ENCODE results near the gene SELENOT.
"Not testable (repeated sequence)": the region's sequence is repeated elsewhere in the genome, so short reads cannot be mapped to it uniquely, and the experiment has no call there.

SELENOT gene, protein sequence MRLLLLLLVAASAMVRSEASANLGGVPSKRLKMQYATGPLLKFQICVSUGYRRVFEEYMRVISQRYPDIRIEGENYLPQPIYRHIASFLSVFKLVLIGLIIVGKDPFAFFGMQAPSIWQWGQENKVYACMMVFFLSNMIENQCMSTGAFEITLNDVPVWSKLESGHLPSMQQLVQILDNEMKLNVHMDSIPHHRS

DNA sequence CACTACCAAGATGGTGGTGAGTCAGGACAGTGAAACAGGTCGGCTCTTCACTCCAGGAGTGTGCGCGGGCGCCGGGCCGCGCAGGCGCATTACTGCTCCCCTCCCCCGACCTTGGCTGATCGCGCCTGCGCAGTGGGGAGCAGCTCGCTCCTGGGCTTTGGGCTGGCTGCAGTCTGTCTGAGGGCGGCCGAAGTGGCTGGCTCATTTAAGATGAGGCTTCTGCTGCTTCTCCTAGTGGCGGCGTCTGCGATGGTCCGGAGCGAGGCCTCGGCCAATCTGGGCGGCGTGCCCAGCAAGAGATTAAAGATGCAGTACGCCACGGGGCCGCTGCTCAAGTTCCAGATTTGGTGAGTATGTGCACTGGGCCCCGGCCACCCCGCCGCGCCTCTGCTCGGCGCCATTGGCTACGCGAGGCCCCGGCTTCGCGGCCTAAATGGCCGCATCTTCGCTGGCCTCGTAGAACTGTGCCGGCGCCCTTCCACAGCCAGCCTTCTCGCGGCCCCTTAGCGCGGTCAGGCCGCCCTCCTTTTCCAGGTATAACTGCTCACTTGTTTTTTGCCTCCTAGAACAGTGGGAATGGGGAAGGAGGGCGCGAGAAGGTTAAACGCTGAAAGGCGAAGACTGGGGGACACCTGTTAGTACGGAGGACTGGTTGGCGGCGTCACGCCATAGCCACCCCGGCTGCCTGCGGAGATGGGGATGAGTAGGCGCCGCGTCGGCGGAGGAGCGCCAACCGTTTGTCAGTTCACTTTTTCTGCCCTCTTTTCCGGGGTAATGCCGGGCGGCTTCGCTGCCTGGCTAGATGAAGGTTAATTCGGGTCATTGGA, at the start of gene SELENOT:
Gene SELENOT, plus strand, starts transcription at position 169 of the 827 bp plus-strand sequence. Its CDS starts 42 bp downstream, at position 211.
- DNase-seq: peak; percentile 92

DNA sequence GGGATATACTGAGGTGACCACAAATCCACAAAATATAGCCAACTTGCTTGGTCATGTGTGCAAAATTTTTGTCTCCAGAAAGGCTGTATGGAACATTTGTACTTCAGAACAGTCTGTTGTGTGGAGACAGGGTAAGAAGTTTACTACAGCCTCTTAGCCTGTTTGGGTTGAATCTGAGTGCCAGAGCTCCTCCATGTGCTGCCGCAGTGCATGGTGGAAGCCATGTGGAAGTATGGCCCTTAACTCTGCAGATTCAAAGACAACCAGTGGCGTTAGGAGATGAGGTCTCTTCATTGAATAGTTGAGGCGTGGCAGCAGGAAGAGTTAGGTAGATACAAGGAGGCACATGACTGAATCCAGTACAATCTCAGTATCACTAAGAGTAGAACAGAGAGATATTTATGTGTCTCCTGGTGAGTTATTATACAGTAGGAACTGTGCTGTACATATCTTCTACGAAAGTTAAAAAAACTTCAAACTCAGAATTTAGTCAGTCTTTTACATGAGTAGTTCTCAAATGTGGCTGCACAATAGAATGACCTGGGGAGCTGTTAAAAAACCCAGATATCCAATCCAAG, 47.2 kb upstream of the SELENOT start:
- DNase-seq: no peak

DNA sequence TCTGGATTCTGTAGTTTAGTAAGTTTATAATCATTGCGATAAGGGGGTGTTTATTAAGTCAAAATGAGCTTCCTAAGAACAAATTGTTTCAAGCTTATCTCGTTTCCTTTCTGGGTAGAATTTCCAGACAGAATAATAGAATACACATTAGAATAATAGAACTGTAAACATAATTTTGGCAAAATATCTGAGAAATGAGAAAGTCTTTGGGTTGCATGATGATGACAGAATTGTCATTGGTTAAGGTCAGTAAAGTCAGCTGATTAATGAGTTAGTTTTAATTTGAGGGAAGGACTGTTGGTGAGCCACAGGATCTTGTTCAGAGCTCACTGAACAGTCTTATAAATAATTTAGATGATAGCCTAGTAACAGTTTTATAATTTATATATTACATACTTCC, 46.3 kb upstream of the SELENOT start:
- no peak for DNase-seq

DNA sequence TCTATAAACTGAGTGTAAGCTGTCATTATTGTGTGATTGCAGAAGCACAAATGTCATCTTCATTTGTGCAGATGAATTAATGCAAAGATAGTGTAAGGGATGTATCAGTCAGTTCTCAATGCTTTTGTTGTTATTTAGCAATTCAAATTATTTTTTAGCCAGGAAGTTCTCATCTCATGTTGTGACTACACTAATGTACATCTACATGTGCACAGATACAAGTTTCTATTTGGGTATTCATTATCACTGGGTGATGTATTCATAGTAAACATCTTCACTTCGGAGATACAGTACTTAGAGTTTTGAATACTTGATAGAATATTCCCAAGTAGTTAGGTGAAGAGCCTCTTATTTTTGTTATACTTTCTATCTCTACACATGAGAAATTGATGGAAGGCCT, 45.4 kb upstream of the SELENOT start:
- no peak for DNase-seq

DNA sequence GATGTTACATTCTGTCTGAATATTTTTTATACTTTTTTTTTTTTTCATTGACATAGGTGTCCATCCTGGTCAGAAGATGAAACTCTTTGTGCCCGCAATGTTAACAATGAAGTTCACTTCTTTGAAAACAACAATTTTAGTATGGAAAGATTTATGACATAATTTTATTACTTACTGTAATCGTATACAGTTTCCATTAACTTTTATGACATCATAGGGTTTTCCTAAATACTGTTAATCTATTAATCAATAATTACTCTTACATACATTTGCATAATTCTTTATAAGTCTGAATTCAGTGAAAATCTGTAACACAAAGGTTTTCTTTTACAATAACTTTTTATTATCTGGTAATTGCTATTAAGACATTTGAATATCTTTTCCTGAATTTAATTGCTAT, 38.9 kb upstream of the SELENOT start:
- DNase-seq: no peak

DNA sequence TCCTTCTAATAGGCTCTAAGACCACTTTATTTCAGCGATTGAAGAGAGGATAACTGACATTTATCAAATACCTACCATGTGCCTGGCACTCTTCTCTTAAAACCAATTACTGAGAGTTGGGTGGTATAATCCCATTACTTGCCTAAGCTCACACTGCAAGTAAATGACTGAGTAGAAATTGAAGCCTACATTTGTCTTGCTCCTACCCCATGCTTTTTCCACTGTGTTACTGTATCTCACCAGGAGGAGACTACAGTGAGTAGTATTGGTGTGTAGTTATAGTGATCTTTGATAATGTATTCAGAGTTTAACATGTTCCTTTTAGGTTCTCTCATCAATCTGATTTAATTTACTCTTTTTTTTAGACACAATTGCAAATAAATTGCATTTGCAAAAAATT, 35.8 kb upstream of the SELENOT start:
- DNase-seq: no peak

DNA sequence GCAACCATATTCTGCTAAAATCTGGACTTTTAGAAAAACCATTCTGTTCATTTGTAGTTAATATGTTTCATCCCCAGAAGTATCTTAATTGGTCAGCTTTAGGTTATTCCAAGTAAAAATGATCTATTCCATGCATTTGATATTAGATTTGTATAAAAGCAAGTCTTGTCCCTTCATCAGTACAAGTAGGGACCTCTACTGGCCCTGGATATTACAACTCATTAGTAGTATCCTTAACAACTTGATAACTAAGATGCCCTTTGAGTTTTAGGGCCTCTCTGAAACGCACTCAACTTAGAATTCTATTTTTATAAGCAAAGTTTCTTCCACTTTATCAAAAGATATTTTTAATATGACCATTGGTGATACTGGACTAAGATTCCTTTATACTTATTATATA, 25.3 kb upstream of the SELENOT start:
- no peak for DNase-seq

DNA sequence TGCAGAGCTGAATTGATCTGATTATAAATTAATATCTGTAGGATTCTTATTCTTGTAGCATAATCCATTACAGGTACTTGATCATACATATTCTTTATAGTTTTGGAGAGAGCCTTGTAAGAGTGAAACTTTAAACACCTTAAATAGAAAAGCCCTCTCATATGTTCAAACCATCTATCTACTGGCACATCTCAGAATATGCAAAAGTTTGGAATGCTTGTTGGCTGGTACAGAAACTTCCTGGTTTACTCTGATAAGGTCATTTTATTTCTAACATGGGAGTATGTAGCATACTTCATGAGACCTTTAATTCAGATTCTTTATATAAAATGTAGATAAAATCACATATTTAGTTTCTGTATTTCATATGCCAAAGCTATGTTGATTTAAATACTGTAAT, 21.9 kb upstream of the SELENOT start:
- no peak for DNase-seq

DNA sequence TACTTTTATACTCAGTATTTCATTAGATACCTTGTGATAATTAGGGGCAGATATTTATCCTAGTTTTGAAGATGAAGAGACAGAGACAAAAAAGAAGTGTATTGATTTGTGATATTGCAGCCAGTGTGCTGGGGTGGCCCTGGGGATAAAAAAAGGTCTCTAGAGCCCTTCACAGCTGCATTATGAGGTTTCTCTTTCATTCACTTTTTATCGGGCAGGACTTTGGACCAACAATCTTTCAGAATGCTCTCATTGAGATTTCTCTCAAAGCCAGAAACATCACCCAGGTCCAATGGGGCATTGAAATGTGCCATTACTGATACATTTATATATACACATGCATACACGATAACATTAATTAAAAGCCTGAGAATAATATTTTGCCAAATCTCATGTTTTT, 20.5 kb upstream of the SELENOT start:
- no peak for DNase-seq

DNA sequence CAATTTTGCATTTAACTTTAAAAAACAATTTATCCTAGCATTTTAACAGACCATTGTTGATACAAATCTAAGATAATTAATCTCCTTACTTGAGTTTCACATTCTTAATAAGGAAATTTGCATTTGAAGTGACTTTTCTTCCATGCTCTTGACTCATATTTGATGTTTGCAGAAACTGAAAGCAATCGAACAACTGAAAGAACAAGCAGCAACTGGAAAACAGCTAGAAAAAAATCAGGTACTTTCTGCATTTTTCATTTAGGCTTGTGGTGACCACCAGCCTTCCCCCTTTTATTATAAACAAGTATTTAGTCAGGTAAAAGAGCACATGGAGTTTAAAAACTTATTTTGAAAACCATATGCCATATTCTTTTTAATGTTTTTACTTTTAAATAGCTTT, 20.1 kb upstream of the SELENOT start:
- DNase-seq: no peak

DNA sequence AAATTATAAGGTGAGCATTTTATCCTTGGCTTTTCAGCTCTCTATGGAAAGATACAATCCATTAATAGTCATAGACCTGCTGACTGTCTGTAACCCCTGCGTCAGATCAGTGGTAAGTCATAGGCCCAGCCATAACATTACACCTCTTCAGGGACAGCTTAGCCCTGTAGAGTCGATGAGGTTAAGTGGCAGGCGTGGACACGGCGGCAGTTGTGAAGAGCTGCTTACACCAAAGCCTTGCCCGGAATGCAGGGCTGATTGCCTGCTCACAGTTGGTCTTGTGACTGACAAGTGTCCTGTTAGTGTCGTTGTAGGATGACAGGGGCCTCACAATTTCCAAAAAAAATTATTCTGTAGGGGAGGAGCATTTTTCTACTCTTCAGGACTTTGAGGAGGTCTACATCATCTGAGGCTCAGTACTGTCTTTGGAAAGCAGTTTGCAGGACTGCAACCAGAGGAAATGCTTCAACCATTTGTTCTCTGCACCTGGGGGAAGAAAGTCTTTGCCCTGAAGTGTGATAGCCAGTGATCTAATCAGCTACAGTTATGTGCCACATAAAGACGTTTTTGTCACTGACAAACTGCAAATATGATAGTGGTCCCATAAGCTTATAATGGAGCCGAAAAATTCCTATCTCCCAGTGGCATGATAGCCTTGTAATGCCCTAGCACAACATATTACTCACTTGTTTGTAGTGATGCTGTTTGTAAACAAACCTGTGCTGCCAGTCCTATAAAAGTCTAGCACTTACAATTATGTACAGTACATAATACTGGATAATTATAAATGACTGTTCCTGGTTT, 14.9 kb upstream of the SELENOT start:
- no peak for DNase-seq

DNA sequence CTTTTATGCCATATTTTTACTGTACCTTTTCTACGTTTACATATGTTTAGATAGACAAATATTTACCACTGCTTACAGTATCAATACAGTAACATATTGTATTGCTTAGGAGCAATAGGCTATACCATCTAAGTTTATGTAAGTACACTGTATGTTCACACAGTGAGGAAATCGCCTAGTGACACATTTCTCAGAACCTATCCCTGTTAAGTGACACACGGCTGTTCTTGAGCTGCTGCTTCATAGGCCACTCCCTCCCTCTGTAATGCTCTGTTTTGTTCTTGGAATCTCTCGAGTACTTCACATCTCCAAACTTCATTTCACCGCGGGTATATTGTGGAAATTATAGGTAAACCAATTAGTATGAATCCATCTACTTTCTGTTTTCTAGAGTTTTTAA, 13.4 kb upstream of the SELENOT start:
- DNase-seq: no peak

DNA sequence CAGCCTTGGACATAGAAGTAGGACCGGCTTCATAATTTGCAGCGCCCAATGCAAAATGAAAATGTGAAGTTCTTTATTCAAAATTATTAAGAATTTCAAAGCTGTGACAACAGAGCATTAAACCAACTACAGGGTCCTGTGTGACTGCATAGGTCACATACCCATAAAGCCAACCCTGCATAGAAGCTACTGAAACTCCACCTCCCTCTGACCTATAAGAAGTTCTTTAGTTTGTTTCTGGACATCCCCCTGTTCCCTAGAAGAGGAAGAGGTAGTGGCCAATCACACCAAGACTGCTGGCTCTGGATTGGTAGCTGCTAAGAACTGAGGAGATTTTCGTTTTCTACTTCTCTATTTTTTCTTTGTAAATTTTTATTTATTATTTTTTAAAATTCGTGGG, 9.0 kb upstream of the SELENOT start:
- no peak for DNase-seq

DNA sequence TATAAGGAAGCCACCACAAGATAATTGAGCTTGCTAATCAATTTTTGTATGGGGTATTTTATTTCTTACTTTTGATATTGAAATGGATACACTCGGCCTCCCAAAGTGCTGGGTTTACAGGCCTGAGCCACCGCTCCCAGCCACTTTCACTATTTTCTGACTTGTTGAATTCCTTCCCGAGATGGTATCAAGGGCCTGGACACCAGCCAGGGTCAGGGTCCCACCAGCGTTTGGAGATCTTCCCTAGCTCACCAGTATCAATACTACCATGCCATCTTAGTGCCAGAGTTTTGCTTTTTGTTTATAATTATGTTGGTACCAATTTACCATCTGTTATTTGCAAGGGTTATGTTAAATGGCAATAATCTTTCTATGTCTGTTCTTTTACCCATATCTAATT, 5.5 kb upstream of the SELENOT start:
- DNase-seq: no peak

DNA sequence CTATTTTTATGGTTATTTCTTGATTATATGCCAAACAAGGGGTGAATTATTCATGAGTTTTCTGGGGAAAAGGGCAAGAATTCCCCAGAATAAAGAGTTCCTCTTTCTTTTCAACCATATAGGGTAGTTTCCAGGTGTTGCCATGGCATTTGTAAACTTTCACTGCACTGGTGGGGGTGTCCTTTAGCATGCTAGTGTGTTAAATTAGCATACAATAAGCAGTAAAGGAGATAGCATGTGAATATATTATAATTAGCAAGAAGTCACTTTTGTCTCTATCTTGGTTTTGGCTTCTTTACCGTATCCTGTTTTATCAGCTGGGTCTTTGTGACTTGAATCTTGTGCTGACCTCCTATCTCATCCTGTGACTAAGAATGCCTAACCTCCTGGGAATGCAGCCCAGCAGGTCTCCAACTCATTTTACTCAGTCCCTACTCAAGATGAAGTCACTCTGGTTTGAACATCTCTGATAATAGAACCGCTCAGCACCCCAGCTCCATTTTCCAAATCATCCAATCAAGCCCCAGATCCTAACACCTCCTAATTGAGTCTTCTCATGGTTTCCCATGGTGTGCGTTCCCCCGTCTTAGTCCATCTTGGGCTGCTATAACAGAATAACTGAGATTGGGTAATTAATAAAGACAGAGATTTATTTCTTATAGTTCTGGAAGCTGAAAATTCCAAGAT, 3.4 kb upstream of the SELENOT start:
- DNase-seq: peak; percentile 40

DNA sequence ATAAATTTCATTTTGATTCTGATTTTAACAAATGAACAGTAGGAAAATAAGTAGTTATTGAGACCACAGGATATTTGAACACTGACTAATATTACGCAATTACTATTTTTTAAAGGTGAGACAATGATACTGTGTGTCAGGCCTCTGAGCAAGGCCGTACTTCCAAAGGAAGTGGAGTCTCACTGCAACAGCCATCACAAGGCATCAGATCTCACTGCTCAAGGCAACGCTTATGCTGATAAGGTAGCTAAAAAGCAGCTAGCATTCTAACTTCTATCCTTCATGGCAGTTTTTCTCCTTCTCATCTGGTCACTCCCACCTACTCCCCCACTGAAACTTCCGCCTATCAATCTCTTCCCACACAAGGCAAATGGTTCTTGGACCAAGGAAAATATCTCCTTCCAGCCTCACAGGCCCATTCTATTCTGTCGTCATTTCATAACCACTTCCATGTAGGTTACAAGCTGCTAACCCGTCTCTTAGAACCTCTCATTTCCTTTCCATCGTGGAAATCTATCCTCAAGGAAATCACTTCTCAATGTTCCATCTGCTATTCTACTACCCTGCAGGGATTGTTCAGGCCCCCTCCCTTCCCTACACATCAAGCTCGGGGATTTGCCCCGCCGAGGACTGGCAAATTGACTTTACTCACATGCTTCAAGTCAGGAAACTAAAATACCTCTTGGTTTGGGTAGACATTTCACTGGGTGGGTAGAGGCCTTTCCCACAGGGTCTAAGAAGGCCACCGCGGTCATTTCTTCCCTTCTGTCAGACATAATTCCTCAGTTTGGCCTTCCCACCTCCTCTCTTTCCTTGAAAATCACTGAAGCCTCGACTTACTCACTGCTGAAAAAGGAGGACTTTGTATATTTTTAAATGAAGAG, 2.2 kb upstream of the SELENOT start:
- not testable (repeated sequence) for DNase-seq

DNA sequence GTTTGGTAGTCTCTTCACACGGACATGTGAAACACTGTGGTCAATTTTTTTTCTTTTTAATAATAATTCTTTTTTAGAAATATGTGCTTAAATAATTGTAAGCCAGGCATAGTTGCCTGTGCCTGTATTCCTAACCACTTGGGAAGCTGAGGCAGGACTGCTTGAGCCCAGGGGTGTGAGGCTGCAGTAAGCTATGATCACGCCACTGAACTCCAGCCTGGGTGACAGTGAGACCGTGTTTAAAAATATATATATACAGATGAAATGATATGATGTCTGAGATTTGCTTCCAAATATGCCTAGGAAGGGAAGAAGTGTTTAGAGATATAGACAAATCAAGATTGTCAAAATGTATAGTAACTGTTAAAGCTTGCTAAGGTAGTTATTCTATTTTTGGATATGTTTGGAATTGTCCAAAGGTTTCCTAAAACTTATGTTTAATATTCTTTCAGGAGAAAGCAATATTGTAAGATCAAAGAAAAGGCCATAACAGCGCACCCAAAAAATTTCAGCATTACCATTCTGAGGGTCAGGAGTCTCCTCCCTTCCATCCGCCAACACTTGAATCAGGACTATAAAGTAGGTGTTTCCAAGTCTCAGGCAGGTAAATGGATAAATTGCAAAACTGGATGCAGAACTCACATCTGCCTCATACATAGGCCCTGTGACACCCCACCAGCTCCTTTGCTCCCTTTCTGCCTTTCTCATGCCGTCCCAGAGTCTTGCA, 532 bp upstream of the SELENOT start:
- no peak for DNase-seq

DNA sequence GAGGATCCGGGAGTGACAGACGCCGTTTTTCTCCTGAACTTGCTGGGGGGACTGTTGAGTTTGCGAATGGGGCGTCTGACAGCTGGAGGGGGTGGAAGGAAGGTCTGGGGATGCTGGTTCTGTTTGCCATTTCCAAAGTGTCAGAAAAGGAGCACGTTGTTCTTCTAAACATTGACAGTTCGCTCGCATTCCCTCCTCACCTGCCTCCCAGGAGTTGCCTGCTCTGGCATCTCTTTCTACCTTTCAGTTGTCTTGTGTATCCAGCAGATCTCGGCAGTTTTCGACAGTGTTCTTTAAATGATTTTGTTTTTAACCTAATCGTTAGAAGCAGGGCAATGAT, 829 bp downstream of the SELENOT start:
- DNase-seq: no peak

DNA sequence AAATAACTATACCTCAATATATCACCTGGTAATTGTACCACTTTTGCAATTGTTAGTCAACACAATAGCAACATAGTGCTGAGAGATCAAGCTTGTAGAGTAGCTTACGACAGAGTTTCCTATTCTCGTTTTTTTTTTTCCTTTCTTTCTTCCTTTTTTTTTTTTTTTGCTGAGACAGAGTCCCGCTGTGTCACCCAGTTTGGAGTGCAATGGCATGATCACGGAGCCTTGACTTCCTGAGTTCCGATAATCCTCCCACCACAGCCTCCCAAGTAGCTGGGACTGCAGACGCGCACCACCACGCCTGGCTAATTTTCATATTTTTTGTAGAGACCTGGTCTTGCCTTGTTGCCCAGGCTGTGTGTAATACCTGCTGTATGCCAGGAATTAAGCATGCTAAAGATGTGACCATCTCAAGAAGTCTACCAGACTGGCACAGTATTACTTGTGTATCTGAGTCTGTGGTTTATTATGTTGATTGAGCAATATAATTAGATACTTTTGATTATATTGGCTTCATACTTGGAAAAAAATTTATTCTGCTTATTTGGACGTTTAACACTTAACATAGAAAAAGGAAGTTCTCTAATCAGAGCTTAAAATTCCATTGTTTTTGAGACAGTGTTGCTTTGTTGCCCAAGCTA, 3.0 kb downstream of the SELENOT start:
- DNase-seq: no peak

DNA sequence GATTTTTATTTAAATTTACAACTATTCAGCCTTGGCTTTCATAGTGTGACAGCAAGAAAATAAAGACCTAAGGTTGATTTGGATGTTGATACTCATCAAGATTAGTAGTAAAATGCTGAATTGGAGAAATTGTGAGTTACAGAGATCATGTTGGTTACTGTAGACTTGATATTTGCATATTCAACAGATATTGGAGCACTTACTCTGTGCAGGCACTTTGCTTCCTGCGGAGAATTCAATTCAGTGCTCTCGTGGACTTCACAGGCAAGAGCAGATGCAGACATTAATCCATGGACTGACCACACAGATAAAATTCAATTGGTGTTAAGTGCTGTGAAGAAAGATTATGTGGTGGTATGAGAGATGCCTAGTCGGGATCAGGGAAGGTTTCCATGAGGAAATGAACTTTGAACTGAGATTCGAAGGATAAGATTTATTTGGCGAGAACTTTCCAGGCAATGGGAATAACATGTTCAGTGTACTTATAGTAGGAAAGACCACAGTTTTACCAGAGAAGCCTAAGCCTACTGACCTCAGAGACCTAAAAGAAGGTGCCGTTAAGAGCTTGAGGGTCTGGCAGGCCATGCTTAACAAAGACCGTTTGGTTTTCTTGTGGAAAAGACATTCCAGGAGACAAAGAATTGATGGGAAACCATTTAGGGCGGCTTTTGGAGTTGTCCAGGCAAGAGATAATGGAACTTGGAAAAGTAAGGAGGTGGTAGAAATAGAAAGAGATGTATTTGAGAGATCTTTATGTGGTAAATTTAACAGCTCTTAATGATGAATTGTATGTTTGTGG, 4.3 kb downstream of the SELENOT start:
- DNase-seq: no peak
